A549 treated with DMSO at 1 μM for 4 hours (cell line): Measurements from ENCODE around the gene WDR91. TPM values are rescaled to one million over a fixed set of nuclear protein-coding genes. Genes with fewer than 3 reads are reported as not detected.

ENCODE experiments used
- total RNA-seq: library from RNA; stranded (reverse); fragments of 200-300 nt; extraction: Qiagen RNA extraction; gene quantifications from 5 replicates; pipeline ENCODE4 v1.2.3, GENCODE V29; 2022; ENCODE audit warnings: low read depth

WDR91 gene
- 5.7 to 8.7 TPM (median 8.4 TPM) in 5 replicates for total RNA-seq

DNA sequence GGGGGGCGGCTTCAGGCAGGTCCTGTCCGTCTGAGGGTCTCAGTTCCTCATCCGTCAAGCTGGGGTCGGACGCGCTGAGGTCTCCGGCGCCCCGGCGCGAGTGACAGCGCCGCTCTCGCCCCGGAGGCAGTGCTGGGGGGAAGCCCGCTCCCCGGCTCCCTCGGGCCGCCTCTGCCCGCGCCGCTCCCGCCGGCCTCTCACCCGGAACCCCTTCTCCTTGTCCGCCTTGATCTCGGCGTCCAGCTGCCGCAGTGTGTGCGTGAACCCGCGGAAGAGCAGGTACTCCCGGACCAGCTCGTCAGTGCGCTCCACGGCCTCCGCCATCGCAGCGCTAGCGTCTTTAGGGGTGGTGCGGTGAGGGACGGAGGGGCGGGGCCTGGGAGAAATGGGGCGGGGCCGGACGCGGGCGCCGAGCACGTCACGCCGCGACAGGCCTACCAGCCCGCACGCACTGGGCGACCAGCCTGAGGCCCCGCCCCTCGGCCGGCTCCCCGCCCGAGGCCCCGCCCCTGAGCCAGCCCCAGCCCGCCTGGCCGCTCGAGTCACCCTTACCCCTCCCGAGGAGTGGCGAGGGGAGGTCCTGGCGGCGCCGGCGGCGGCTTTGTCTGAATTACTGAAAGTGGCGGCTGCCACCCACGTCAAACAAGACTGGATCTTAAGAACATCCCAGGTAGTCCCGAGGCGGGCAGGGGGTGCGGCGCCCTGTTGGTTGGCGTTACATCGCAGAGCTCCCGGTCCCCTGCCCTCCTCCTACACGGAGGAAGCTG is at the start of gene WDR91:
Gene WDR91, minus strand, starts transcription at position 348 of the 767 bp plus-strand sequence. Its CDS starts 24 bp downstream, at position 324.

GRCh38 chr7:135233570-135233969 is 22.2 kb upstream of the WDR91 start, which contains the start of gene STRA8:
TSS of gene STRA8 (plus strand) at chr7:135233838. CDS start at chr7:135240525, 6,687 bp downstream.

GRCh38 chr7:135170274-135170997 is 40.9 kb downstream of the WDR91 start, which contains the start of gene CYREN:
TSS of gene CYREN (minus strand) at chr7:135170707. CDS start at chr7:135168922, 1,785 bp downstream.

DNA sequence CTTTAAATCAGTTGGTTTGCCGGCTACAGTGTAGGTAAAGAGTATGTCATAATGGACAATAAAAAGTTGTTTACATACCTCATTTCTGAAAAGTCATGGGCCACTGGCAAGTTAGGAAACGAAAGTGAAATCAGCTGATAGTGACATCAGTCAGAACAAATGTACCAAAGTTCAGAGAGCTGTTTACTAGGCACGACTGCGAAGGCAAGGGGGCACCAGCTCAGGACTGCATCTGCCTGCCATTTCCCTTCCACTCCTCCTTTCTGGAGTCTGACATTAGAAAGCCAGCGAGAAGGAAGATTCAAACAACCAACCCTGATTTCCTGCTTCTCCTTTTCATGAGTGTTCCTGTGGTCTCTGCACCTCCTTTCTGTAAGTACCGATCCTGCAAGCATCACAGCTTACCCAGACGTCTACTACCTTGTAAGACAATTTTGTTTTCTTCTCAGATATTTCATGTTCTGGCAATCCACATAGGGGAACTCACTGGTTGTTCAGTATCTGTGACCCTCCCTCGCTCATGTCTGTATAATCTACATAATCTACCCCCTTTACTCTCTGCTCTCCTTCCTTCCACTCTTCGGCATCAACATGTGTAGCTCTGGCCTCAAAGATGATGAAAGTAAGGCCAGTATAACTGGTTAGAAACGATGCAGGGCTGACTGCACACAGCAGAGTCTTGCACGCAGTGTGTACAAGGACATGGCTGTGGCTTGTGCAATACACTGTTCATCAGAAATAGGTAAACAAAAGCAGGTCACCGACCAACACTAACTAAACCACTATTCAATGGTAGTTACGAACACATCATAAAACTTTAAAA is 63.2 kb downstream of the WDR91 start, which contains the start of gene TMEM140:
Gene TMEM140, plus strand, starts transcription at position 174 of the 823 bp plus-strand sequence. CDS start 16,370 bp downstream, outside the sequence.

Other genes with a start within 250 kb of the WDR91 start
- 0.28 to 1.5 TPM (median 1.3 TPM) in 5 replicates for gene AGBL3, start 225.0 kb downstream of the WDR91 start, total RNA-seq
- gene TMEM140, start 63.5 kb downstream of the WDR91 start, total RNA-seq: 1.3 to 1.7 TPM (median 1.4 TPM) in 5 replicates
- 61.4 to 76.1 TPM (median 73.8 TPM) in 5 replicates for gene CYREN, start 40.8 kb downstream of the WDR91 start, total RNA-seq
- gene STRA8, start 22.3 kb upstream of the WDR91 start, total RNA-seq: not detected in 5 replicates